Cerebellar nuclear complex (tissue), 1 donor: ENCODE results near the gene GCHFR.

Experiments
- DNase-seq, 2 experiments: peaks; one replicate each; lab custom pipeline; 2025; lab: John Stamatoyannopoulos, UW

GCHFR gene

DNA sequence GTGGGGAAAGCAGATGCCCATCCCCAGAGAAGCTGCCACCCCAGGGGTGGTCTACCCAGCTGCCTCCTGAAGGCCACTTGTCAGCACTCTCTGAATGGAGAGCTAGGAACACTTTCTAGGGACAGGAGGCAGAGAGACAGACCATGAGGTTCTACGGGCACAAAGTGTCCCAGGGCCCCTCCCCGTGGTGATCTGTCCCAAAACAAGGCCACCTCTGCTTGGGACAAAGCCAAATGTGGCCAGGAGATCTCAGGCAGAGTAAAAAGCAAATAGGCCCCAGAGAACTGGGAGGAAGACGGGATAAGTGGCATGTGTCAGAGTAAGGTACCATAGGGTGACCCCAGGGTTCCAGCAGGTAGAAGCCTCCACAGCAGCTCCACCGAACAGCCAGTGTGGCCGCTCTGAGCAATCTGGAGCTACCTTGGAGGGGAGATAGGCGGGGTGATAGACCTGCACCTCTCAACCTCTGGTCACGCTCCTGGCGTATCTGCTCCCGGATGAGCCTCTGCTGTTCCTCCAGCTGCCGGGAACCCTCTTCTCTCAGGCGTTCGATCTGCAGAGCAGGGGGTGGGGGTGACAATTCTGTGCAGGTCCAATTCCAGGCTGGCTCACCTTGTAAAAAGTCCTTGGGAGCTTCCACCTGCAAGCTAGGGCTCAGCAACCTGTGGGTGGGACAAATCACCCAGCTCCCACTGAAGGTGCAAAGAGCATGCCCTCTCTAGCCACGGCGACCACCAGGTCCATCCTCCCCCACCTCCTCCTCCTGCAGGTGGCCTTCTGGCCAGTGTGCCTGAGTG is 12.1 kb downstream of the GCHFR start:
- DNase-seq: no peak

- no peak for DNase-seq
These were observed 12.8 kb downstream of the GCHFR start for GRCh38 chr15:40776537-40777141.

- DNase-seq: peak in 1 of 2 experiments; percentile 27
These were observed 18.9 kb downstream of the GCHFR start for GRCh38 chr15:40782609-40783227.

DNA sequence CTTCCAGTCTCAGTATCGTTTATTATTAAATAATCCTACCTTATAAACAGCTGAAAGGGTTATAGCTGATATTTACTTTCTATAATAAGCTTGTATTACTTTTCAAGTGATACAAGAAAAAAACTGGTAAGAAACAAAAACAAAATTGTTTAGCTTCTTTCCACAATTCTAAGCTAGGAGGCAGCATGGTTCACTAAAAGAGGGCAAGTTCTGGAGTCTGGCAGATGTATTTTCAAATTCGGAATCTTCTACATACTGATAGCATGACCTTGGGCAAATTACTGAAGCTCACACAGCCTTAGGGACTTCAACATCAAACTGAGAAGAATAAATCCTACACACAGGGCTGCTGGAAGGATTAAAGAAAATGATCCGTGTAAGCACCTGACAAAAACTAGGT is 21.3 kb downstream of the GCHFR start:
- DNase-seq: no peak

- no peak for DNase-seq
These were observed 21.9 kb downstream of the GCHFR start for GRCh38 chr15:40785814-40786213.

GRCh38 chr15:40787344-40787841 is 23.5 kb downstream of the GCHFR start:
- DNase-seq: no peak

DNA sequence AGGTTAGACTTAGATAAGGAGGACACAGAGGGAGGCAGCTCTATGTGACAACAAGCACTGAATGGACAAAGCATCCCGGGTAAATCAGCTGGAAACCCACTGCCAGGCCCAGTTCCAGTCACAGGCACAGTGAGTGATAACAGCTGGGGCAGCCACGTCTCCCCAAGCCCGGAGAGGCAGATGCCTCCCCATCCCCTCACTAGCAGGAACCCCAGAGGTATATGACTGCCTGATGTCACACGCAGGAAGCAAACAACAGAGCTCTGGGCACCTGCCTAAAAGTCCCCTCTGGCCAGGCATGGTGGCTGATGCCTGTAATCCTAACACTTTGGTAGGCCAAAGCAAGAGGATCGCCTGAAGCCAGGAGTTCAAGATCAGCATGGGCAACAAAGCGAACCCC is 24.1 kb downstream of the GCHFR start:
- no peak for DNase-seq

DNA sequence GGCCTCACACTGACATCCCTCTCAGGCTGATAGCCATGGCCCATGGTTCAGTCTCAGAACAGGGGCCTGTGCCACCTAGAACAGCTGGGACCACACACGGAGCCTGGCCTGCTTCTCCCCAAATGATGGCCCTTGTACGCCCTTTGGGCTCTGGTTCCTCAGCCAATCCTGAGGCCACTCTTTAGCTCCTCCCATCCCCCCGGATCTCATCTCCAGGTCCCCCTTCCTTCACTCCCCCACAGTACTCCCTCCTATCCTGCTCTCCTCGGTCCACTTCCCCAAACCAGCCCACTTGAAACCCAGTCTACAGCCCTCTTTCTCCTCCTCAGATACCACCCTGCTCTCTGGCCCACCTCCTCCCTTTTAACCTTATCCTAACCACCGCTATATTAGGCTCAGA is 25.3 kb downstream of the GCHFR start:
- no peak for DNase-seq

DNA sequence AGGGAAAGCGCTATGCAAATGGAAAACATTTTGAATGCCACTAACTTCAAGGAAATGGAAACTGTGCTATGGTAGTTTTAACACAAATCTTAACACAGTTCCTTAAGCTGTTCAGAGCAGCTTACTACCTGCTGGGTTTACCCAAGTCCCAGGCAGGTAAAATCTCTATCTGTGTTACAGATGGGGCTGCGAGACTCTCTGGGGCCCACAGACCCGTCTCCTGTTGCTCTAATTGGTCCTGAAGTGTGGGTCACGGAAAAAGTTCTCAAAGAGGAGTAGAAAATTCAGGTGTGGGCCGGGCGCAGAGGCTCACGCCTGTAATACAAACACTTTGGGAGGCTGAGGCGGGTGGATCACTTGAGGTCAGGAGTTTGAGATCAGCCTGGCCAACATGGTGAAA is 26.1 kb downstream of the GCHFR start:
- DNase-seq: no peak

DNA sequence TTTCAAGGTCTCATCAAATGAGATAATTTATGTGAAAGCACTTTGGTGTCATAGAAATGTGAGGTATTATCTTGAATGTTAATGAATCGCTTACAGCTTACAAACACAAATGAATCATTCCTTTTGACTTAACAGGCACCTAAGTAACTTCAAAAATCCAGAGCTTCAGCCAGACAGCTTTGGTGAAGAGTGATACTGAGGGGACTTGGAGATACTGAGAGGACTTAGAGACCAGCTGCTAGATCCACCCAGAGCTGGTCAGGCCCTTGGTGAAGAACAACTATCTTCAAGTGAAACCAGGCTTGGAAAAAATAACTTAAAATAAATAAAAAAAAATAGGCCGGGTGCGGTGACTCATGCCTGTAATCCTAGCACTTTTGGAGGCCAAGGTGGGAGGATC is 26.9 kb downstream of the GCHFR start:
- DNase-seq: no peak

DNA sequence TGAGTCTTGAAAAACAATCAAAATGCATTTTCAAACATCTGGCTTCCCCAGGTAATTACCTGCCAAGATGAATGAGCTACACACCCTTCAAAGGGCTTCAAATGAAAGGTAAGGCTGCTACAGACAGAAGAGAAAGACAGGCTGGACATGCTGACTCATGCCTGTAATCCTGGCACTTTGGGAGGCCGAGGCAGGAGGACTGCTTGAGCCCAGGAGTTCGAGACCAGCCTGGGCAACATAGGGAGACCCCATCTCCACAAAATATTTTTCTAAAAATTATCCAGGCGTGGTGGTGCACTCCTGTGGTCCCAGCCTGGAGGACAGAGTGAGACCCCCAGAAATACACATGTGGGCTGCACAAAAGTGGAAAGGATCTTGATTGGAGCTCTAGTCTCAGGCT is 28.5 kb downstream of the GCHFR start:
- no peak for DNase-seq

DNA sequence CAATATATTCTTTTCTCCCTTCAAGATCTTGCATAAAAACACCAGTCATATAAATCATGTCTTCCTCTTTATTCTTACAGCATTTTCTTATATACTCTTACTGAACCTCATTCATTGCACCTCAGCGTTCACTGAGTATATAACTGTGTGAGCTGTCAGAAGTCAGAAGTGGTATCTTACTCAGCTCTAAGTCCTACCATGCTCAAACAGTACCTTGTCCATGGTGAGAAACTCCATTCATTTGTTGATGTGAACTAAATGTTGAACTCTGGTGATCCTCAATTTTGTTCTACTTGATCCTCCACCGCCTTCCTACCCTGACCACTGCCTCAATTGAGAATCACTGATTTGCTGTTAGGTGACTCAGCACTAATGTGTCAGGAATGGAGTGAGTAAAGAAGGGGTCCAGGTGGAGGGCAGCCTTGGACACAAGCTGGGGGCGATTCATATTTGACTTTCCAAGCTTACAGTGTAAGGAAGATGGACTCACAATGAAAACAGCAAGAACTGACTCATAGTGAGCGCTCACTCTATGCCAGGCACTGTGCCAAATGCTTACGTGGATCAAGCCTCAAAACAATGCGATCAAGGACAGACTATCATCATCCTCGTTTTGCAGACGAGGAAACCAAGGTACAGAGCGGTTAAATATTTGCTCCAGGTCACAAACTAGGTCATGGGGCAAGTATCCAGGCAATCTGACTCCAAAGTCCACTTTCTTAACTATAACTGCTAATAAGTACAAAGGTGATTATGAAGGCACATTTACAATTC is 29.5 kb downstream of the GCHFR start:
- DNase-seq: no peak

GRCh38 chr15:40796041-40796440 is 32.2 kb downstream of the GCHFR start:
- no peak for DNase-seq

GRCh38 chr15:40796512-40796911 is 32.6 kb downstream of the GCHFR start:
- no peak for DNase-seq

DNA sequence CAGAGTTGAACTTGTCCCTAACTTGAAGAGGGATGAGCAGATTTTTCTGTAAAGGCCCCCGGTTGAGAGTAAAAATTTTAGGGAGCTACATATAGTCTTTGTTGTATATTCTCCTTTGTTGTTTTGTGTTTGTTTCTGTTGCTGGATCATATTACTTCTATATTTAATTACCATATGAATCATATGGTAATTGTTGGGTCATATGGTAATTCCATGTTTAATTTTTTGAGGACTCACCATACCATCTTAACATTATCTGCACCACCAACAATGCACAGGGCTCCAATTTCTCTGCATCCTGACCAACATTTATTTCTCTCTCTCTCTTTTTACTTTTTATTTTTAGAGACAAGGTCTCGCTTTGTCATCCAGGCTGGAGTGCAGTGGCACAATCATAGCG is 35.7 kb downstream of the GCHFR start:
- no peak for DNase-seq

DNA sequence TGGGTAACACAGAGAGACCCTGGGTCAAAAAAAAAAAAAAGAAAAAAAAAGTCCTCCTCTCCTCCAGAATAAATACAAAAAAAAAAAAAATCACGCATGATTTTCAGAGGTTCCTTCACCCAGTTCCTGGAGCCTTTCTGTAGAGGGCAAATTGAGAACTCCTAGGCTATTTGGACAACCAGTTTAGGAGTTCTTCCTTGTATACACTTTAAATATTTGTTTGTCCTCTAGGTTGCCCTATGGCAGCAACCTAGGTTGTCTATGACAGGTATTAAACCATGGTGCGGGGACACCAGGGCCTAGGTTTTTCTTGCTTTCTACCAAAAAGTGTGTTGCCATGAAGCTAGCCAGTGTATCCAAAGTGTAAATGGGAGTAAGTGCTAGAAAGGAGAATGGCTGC is 39.2 kb downstream of the GCHFR start:
- no peak for DNase-seq

GRCh38 chr15:40803688-40804087 is 39.8 kb downstream of the GCHFR start:
- no peak for DNase-seq

GRCh38 chr15:40806672-40807027 is 42.8 kb downstream of the GCHFR start:
- no peak for DNase-seq

DNA sequence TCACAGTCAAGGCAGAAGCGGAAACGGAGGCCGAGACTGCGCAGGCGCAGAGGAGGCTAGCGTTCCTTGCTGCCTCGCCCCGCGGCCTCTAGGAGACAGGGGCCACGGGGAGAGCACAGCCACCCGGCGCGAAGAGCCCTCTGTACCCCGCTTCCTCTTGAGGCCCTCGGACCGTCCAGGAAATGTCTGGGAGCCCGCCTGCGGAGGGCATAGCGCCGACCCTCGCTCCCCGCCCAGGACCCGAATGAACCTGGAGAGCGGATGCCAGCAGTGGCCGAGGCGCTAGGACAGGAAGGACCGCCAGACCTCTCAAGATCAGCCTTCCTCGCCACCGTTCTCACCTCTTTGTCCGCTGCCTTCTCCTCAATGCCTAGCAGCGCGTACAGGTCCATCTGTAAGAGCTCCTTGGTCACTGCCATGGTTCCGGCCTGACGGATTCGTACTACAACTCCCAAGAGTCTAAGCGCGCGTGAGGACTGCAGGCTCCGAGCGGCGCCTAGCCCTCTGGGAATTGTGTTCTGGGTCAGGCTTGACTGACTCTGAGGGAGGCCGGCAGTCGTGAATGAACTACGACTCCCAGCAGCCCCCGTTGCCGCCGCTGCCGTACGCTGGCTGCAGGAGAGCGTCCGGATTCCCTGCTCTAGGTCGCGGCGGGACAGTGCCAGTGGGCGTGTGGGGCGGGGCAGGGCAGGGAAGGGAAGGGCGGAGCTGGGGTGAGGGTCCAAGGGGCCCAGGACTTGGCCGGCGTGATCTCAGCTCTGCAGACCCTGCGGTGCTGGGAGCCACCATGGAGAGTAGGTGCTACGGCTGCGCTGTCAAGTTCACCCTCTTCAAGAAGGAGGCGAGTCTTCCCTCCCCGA is 43.4 kb downstream of the GCHFR start, which contains the start of the genes DNAJC17 and ZFYVE19:
Gene DNAJC17 (minus strand): TSS at position 446 of the 860 bp plus-strand sequence. CDS start 27 bp downstream, at position 419.
Gene ZFYVE19 (plus strand): TSS at position 62 of the 860 bp plus-strand sequence. CDS start 501 bp downstream, at position 563.
- DNase-seq: peak; percentile 81 to 98

DNA sequence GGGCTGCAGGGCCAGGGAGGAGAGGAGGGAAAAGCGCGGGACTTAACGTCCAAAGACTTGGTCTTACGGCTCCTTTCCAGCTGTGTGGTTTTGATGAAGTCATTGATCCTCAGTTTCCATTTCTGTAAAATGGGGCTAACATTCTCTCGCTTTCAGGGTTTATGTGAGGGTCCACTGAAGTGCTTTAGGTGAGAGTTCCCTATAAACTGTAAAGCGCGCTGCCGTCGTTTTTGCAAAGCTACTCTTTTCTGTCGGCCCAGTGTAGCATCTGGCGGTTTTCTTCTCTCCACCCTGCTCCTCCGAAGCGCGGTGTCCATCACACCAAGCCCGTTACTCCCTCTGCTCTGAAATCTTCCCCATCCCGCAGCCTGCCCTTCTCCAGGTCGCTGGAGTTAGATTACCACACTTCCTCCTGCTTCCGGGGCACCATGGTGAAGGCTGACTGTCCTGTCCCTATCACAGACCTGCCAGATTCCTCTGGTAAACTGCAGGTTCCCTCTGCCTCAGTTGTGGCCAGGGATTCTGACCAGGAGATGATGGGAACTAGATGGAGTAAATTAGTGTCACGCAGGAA is 44.1 kb downstream of the GCHFR start:
- no peak for DNase-seq
